Stomach (tissue), 9 donors: ENCODE results near the gene SEMA6A. TPM values are rescaled to one million over a fixed set of nuclear protein-coding genes. Genes with fewer than 3 reads are reported as not detected.

ENCODE experiments used
- DNase-seq, 2 donors: peaks; one replicate each; pipeline versions ENCODE4 v3.0.0 to v3.0.0-alpha.2; 2013 to 2019
- H3K27ac ChIP-seq, 5 donors: fragments of 200-600 bp in 4 of 5; sonication (generic) in 4 of 5; one replicate each; pipeline ENCODE4 v1.5.1; 2013 to 2019; ENCODE audit warnings: mild to moderate bottlenecking in 1 of 5, moderate library complexity in 1 of 5
- H3K27me3 ChIP-seq, 3 donors: fragments of 200-600 bp; sonication (generic); one replicate each; pipeline ENCODE4 v1.5.1; 2017 to 2019; ENCODE audit warnings: mixed run types in 1 of 3
- H3K36me3 ChIP-seq, 4 donors: fragments of 200-600 bp; sonication (generic); 1 replicate in 3 of 4; 2 replicates in 1 of 4; pipeline ENCODE4 v1.5.1; 2016 to 2019
- H3K4me1 ChIP-seq, 4 donors: fragments of 200-600 bp; sonication (generic); one replicate each; pipeline ENCODE4 v1.5.1; 2016 to 2019
- H3K4me3 ChIP-seq, 4 donors: fragments of 200-600 bp; sonication (generic) in 3 of 4; one replicate each; pipeline ENCODE4 v1.5.1; 2016 to 2019; ENCODE audit warnings: mild to moderate bottlenecking in 1 of 4
- H3K9me3 ChIP-seq, 4 donors: fragments of 200-600 bp; sonication (generic); one replicate each; pipeline ENCODE4 v1.5.1; 2016 to 2019
- CTCF ChIP-seq, 7 experiments: fragments of 450-650 bp in 4 of 7; fragments of 200-600 bp in 3 of 7; sonication (generic) in 3 of 7; IDR thresholded peaks; one replicate each; pipeline ENCODE4 v1.5.1; 2016 to 2019; ENCODE audit warnings: antibody characterized with exemption in 7 of 7, control low read depth in 2 of 7, mild to moderate bottlenecking in 1 of 7
- EP300 ChIP-seq: sonication (generic); formaldehyde crosslinking; IDR thresholded peaks from one replicate; pipeline ENCODE4 v1.6.1; 2017; ENCODE audit warnings: antibody characterized with exemption
- POLR2A ChIP-seq, 4 donors: fragments of 450-650 bp; IDR thresholded peaks; one replicate each; pipeline ENCODE4 v1.6.1; 2016; ENCODE audit warnings: antibody characterized with exemption in 4 of 4, control low read depth in 2 of 4, mild to moderate bottlenecking in 1 of 4, moderate library complexity in 1 of 4
- POLR2AphosphoS5 ChIP-seq, 3 donors: sonication (generic); formaldehyde crosslinking; IDR thresholded peaks; one replicate each; pipeline ENCODE4 v1.6.1; 2016; ENCODE audit warnings: antibody characterized with exemption in 3 of 3
- WGBS, 5 donors: extraction: QIAGEN DNeasy Blood & Tissue Kit in 3 of 5; methylation state at CpG; one replicate each; pipeline versions ENCODE4 v1.1.5 to v1.1.7; 2013 to 2018; 5-methylcytosine and 5-hydroxymethylcytosine counted together
- intact Hi-C: fragments of 100-400 bp; cut with DNase I; formaldehyde crosslinking; loops from one replicate; pipeline ENCODE4 v1.15.1; 2023; ENCODE audit warnings: low total_unique reads
- polyA plus RNA-seq, 3 donors: library from polyadenylated mRNA; stranded (reverse); fragments of 200-250 nt; gene quantifications; one replicate each; pipeline ENCODE4 v1.2.3, GENCODE V29; 2013
- total RNA-seq, 5 donors: library from RNA; depleted of rRNA; stranded (reverse); fragments of >200 nt; gene quantifications; one replicate each; pipeline versions ENCODE4 v1.1.0 to v1.2.3, GENCODE V29; 2014 to 2016
- donor health status: healthy with polysubstance abuse.
- donor health status: Bipolar disorder and iron deficiency.
- donor health status: healthy.

Gene SEMA6A
- total and polyA plus RNA-seq, 8 donors, result 0.37 to 37.5 (median 11.0) TPM

- TF ChIP-seq POLR2A (IDR thresholded peaks at IDR 0.05) (no peak), EP300 (no peak), POLR2AphosphoS5 (IDR thresholded peaks at IDR 0.05) (peak in 1 of 3 donors; percentile 7)
- 76 to 79% (median 78%) methylated on average over 5 of the region's 5 CpGs for WGBS, 5 donors
- Histone ChIP-seq H3K36me3 (no peaks in the 10 kb centered on the region), H3K27ac (no peak overlapping the region), H3K4me1 (peaks cover 0 to 56% (median 10%) of the 10 kb centered on the region in 4 donors), H3K27me3 (no peaks in the 10 kb centered on the region), H3K9me3 (no peaks in the 10 kb centered on the region), H3K4me3 (no peak overlapping the region)
- intact Hi-C loops, result no loop called here
- DNase-seq, result peak in 1 of 2 donors; percentile 69
These were observed 53.3 kb downstream of the SEMA6A start for GRCh38 chr5:116521173-116521872.

- Histone ChIP-seq H3K4me3 (no peak overlapping the region), H3K27me3 (no peaks in the 10 kb centered on the region), H3K36me3 (no peaks in the 10 kb centered on the region), H3K4me1 (peaks cover 0 to 56% (median 7%) of the 10 kb centered on the region in 4 donors), H3K27ac (no peak overlapping the region), H3K9me3 (no peaks in the 10 kb centered on the region)
- DNase-seq, result no peak
- TF ChIP-seq EP300 (no peak), POLR2A (IDR thresholded peaks at IDR 0.05) (no peak), POLR2AphosphoS5 (IDR thresholded peaks at IDR 0.05) (no peak), CTCF (IDR thresholded peaks at IDR 0.05) (no peak)
- intact Hi-C loops, result no loop called here
- 52 to 79% (median 65%) methylated on average over 1 of the region's 1 CpG; no CpG with 5 or more reads in 1 of the 5 donors for WGBS, 5 donors
These were observed 53.9 kb downstream of the SEMA6A start for GRCh38 chr5:116520771-116521170.

- DNase-seq, result no peak
- intact Hi-C loops, result no loop called here
- H3K4me3 ChIP-seq, result no peak overlapping the region
- WGBS, 5 donors, result 57 to 92% (median 72%) methylated on average over 3 of the region's 3 CpGs
- no peaks in the 10 kb centered on the region for H3K9me3 ChIP-seq
- H3K27ac ChIP-seq, result no peak overlapping the region
- peaks cover 0 to 42% (median 0%) of the 10 kb centered on the region in 4 donors for H3K4me1 ChIP-seq
- TF ChIP-seq EP300 (no peak), CTCF (IDR thresholded peaks at IDR 0.05) (no peak), POLR2A (IDR thresholded peaks at IDR 0.05) (no peak), POLR2AphosphoS5 (IDR thresholded peaks at IDR 0.05) (no peak)
- no peaks in the 10 kb centered on the region for H3K27me3 ChIP-seq
- no peaks in the 10 kb centered on the region for H3K36me3 ChIP-seq
These were observed 56.2 kb downstream of the SEMA6A start for GRCh38 chr5:116518423-116518822.

- TF ChIP-seq POLR2A (IDR thresholded peaks at IDR 0.05) (no peak), POLR2AphosphoS5 (IDR thresholded peaks at IDR 0.05) (no peak), CTCF (IDR thresholded peaks at IDR 0.05) (no peak), EP300 (no peak)
- no peaks in the 10 kb centered on the region for H3K36me3 ChIP-seq
- peaks cover 0 to 33% (median 0%) of the 10 kb centered on the region in 4 donors for H3K4me1 ChIP-seq
- H3K27me3 ChIP-seq, result no peaks in the 10 kb centered on the region
- no peak overlapping the region for H3K27ac ChIP-seq
- intact Hi-C loops, result no loop called here
- no peak overlapping the region for H3K4me3 ChIP-seq
- WGBS, 5 donors, result 78 to 91% (median 85%) methylated on average over 2 of the region's 2 CpGs
- no peak for DNase-seq
- no peaks in the 10 kb centered on the region for H3K9me3 ChIP-seq
These were observed 57.1 kb downstream of the SEMA6A start for GRCh38 chr5:116517488-116517887.

- Histone ChIP-seq H3K36me3 (no peaks in the 10 kb centered on the region), H3K27ac (no peak overlapping the region), H3K4me3 (no peak overlapping the region), H3K9me3 (no peaks in the 10 kb centered on the region), H3K27me3 (no peaks in the 10 kb centered on the region), H3K4me1 (peaks cover 0 to 30% (median 0%) of the 10 kb centered on the region in 4 donors)
- TF ChIP-seq EP300 (no peak), CTCF (IDR thresholded peaks at IDR 0.05) (no peak), POLR2AphosphoS5 (IDR thresholded peaks at IDR 0.05) (no peak), POLR2A (IDR thresholded peaks at IDR 0.05) (no peak)
- 80 to 86% (median 81%) methylated on average over 4 of the region's 4 CpGs for WGBS, 5 donors
- intact Hi-C loops, result no loop called here
- DNase-seq, result no peak
These were observed 58.6 kb downstream of the SEMA6A start for GRCh38 chr5:116516021-116516420.
